Measurements from ENCODE around the gene ZNF543. TPM values are rescaled to one million over a fixed set of nuclear protein-coding genes. Genes with fewer than 3 reads are reported as not detected.

The ZNF543 gene
- total RNA-seq, 1 experiment from 2014 or later: 7.4 TPM

- in situ Hi-C loops (cut with HindIII; ENCODE audit: low pct_unique_long_range_greater_than_20kb, low sequenced_read_pairs): no loop called here
- peak; percentile 73 for DNase-seq (ENCODE audit: low read depth, low spot score)
Observed at GRCh38 chr19:57310792-57311191, 9.5 kb upstream of the ZNF543 start.

GRCh38 chr19:57314146-57314545, 6.1 kb upstream of the ZNF543 start:
- DNase-seq (ENCODE audit: low read depth, low spot score): no peak
- in situ Hi-C loops (cut with HindIII; ENCODE audit: low pct_unique_long_range_greater_than_20kb, low sequenced_read_pairs): no loop called here

- no peak for DNase-seq (ENCODE audit: low read depth, low spot score)
- in situ Hi-C loops (cut with HindIII; ENCODE audit: low pct_unique_long_range_greater_than_20kb, low sequenced_read_pairs): no loop called here
Observed at GRCh38 chr19:57317503-57317902, 2.8 kb upstream of the ZNF543 start.

GRCh38 chr19:57319869-57320179, 448 bp upstream of the ZNF543 start:
- DNase-seq (ENCODE audit: low read depth, low spot score): no peak
- in situ Hi-C loops (cut with HindIII; ENCODE audit: low pct_unique_long_range_greater_than_20kb, low sequenced_read_pairs): no loop called here

- in situ Hi-C loops (cut with HindIII; ENCODE audit: low pct_unique_long_range_greater_than_20kb, low sequenced_read_pairs): no loop called here
- no peak for DNase-seq (ENCODE audit: low read depth, low spot score)
Observed at GRCh38 chr19:57321116-57321515, 844 bp downstream of the ZNF543 start.

- in situ Hi-C loops (cut with HindIII; ENCODE audit: low pct_unique_long_range_greater_than_20kb, low sequenced_read_pairs): no loop called here
Observed at GRCh38 chr19:57321751-57322150, 1.5 kb downstream of the ZNF543 start.

GRCh38 chr19:57324992-57325391, 4.7 kb downstream of the ZNF543 start:
- no peak for DNase-seq (ENCODE audit: low read depth, low spot score)
- in situ Hi-C loops (cut with HindIII; ENCODE audit: low pct_unique_long_range_greater_than_20kb, low sequenced_read_pairs): no loop called here

More at GRCh38 chr19:57321751-57322150, 1.5 kb downstream of the ZNF543 start:
- DNase-seq (ENCODE audit: low read depth, low spot score): no peak

GRCh38 chr19:57327993-57328392, 7.7 kb downstream of the ZNF543 start:
- in situ Hi-C loops (cut with HindIII; ENCODE audit: low pct_unique_long_range_greater_than_20kb, low sequenced_read_pairs): no loop called here
- no peak for DNase-seq (ENCODE audit: low read depth, low spot score)

- no peak for DNase-seq (ENCODE audit: low read depth, low spot score)
- in situ Hi-C loops (cut with HindIII; ENCODE audit: low pct_unique_long_range_greater_than_20kb, low sequenced_read_pairs): no loop called here
Observed at GRCh38 chr19:57334191-57334590, 13.9 kb downstream of the ZNF543 start.

- DNase-seq (ENCODE audit: low read depth, low spot score): no peak
Observed at GRCh38 chr19:57338877-57339276, 18.6 kb downstream of the ZNF543 start.

GRCh38 chr19:57342582-57342981, 22.3 kb downstream of the ZNF543 start:
- in situ Hi-C loops (cut with HindIII; ENCODE audit: low pct_unique_long_range_greater_than_20kb, low sequenced_read_pairs): no loop called here
- no peak for DNase-seq (ENCODE audit: low read depth, low spot score)

More at GRCh38 chr19:57338877-57339276, 18.6 kb downstream of the ZNF543 start:
- in situ Hi-C loops (cut with HindIII; ENCODE audit: low pct_unique_long_range_greater_than_20kb, low sequenced_read_pairs): no loop called here

GRCh38 chr19:57348136-57348535, 27.9 kb downstream of the ZNF543 start:
- no peak for DNase-seq (ENCODE audit: low read depth, low spot score)

GRCh38 chr19:57350877-57351805, 30.9 kb downstream of the ZNF543 start, which contains the start of gene ZNF304:
TSS of gene ZNF304 (plus strand) at chr19:57351271. CDS start at chr19:57351665, 394 bp downstream.
- DNase-seq (ENCODE audit: low read depth, low spot score): peak; percentile 94
- in situ Hi-C loops (cut with HindIII; ENCODE audit: low pct_unique_long_range_greater_than_20kb, low sequenced_read_pairs): no loop called here

More at GRCh38 chr19:57348136-57348535, 27.9 kb downstream of the ZNF543 start:
- in situ Hi-C loops (cut with HindIII; ENCODE audit: low pct_unique_long_range_greater_than_20kb, low sequenced_read_pairs): no loop called here

- DNase-seq (ENCODE audit: low read depth, low spot score): no peak
- in situ Hi-C loops (cut with HindIII; ENCODE audit: low pct_unique_long_range_greater_than_20kb, low sequenced_read_pairs): no loop called here
Observed at GRCh38 chr19:57351867-57352266, 31.6 kb downstream of the ZNF543 start.

GRCh38 chr19:57355916-57356315, 35.6 kb downstream of the ZNF543 start:
- DNase-seq (ENCODE audit: low read depth, low spot score): no peak
- in situ Hi-C loops (cut with HindIII; ENCODE audit: low pct_unique_long_range_greater_than_20kb, low sequenced_read_pairs): no loop called here

GRCh38 chr19:57357406-57357805, 37.1 kb downstream of the ZNF543 start:
- in situ Hi-C loops (cut with HindIII; ENCODE audit: low pct_unique_long_range_greater_than_20kb, low sequenced_read_pairs): no loop called here
- DNase-seq (ENCODE audit: low read depth, low spot score): no peak

GRCh38 chr19:57359300-57359699, 39.0 kb downstream of the ZNF543 start:
- in situ Hi-C loops (cut with HindIII; ENCODE audit: low pct_unique_long_range_greater_than_20kb, low sequenced_read_pairs): no loop called here
- no peak for DNase-seq (ENCODE audit: low read depth, low spot score)

- in situ Hi-C loops (cut with HindIII; ENCODE audit: low pct_unique_long_range_greater_than_20kb, low sequenced_read_pairs): no loop called here
Observed at GRCh38 chr19:57362419-57362818, 42.1 kb downstream of the ZNF543 start.

GRCh38 chr19:57362997-57363687, 42.9 kb downstream of the ZNF543 start, which contains the start of the genes TRAPPC2B and ZNF547:
TSS of gene TRAPPC2B (plus strand) at chr19:57363551. CDS start at chr19:57364834, 1,283 bp downstream.
TSS of gene ZNF547 (plus strand) at chr19:57363551. CDS start at chr19:57368556, 5,005 bp downstream.
- in situ Hi-C loops (cut with HindIII; ENCODE audit: low pct_unique_long_range_greater_than_20kb, low sequenced_read_pairs): no loop called here
- peak; percentile 98 for DNase-seq (ENCODE audit: low read depth, low spot score)

More at GRCh38 chr19:57362419-57362818, 42.1 kb downstream of the ZNF543 start:
- DNase-seq (ENCODE audit: low read depth, low spot score): no peak

All from SK-MEL-5 (cell line).